DMS53 (cell line): Measurements from ENCODE around the gene TAOK1.

Source experiments
- DNase-seq: peaks from one replicate; lab custom pipeline; 2025; lab: John Stamatoyannopoulos, UW

TAOK1 gene

DNA sequence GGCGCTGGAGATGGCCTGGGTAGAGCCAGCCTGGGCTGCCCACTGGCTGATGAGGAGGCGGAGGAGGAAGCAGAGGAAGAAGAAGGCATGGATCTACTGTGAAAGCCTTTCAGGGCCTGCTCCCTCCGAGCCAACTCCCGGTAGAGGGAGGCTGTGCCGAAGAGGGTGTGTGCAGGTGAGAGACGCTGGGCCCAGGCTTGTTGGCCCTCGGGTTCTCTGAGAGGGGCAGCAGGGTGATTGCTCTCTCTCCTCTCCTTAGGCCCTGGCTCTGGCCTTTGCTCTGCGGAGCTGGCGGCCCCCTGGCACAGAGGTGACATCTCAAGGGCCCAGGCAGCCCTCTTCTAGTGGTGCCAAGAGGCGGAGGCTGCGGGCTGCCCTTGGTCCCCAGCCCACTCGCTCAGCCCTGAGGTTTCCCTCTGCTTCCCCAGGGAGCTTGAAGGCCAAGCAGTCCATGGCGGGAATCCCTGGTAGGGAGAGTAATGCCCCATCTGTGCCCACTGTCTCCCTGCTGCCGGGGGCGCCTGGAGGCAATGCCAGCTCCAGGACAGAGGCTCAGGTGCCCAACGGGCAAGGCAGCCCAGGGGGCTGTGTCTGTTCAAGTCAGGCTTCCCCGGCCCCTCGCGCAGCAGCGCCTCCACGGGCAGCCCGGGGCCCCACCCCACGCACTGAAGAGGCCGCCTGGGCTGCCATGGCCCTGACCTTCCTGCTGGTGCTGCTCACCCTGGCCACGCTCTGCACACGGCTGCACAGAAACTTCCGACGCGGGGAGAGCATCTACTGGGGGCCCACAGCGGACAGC is 181.9 kb downstream of the TAOK1 start:
- no peak for DNase-seq

DNA sequence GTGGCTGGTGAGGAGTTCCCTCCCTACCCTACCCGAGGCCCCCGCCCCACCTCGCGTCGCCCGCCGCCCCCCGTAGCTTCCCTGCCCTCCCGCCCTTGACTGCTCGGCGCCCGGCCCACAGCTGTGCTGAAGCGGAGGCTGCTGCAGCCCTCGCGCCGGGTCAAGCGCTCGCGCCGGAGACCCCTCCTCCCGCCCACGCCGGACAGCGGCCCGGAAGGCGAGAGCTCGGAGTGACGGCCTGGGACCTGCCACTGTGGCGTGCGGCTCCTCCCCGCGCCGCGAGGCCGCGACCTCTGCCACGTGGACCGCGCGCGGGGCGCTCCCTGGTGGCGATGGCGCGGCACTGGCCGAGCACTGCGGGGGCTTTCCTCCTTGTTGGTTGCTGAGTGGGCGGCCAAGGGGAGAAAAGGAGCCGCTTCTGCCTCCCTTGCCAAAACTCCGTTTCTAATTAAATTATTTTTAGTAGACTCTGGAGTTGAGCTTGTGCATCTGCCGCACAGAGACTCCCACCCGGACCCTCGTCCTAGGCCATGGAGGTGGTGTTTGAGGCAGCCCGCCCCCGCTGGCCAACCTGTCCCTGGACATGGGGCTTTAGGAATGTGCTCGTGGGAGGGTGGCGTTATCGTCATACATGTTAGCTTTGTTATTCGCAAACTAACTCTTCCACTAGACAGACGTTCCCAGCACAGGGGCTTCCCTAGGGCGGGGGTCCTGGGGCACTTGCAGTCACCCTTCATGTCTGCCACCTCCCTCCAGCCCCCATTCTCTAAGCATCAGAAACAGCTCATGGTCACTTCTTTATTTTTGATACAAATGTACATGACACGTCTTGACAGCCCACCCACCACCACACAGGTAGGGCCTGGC is 182.8 kb downstream of the TAOK1 start:
- no peak for DNase-seq

DNA sequence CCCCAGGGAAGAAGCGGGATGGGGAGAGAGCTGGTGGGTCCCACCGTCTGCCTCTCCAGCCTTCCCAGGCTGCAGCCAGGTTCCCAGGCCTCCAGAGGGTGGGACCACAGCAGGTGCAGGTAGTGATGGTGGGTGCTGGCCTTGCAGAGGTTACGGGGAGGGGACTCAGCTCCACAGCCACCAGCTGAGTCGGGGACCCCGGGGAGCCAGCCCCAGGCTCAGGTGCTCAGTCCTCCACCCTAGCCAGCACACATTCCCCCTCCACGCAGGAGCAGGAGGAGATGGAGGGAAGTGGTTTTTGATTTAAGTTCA is 183.4 kb downstream of the TAOK1 start:
- DNase-seq: no peak

GRCh38 chr17:29573871-29574731 is 183.9 kb downstream of the TAOK1 start:
- DNase-seq: no peak

DNA sequence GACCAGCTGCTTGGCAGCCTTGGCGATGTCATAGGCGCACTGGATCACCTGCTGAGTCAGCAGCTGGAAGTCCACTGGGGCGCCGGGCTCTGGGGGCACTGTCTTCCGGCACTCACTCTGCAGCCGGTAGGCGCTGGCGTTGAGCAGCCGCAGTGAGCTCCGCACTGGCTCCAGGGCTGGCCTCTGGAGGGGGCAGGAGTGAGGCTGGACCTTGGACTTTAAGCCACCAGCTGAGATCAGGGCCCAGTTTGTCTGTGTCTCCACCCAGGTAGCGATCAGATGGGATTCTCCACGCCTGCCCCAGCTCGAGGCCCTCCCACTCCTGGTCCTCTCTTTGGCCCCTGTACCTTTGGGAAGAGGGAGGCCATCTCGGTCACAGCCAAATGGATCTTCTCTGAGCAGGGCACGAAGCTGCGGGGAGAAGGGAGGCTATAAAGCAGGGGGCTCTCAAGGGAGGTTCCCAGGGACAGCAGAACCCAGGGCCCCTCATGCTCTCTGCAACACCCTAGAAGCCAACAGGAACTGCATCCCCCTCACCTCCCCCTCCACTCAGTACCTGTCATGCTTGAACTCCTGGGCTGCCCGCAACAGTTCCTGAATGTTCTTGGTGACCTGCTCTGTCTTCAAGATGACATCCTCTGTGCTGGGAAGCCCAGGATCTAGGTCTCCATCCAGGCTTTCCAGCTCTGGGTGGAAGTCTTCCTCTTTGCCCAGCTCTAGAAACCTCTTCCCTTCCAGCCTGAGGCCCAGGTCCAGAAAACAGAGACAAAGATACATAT is 184.8 kb downstream of the TAOK1 start:
- DNase-seq: peak; percentile 79

- no peak for DNase-seq
These were observed 185.5 kb downstream of the TAOK1 start for GRCh38 chr17:29575511-29576213.

DNA sequence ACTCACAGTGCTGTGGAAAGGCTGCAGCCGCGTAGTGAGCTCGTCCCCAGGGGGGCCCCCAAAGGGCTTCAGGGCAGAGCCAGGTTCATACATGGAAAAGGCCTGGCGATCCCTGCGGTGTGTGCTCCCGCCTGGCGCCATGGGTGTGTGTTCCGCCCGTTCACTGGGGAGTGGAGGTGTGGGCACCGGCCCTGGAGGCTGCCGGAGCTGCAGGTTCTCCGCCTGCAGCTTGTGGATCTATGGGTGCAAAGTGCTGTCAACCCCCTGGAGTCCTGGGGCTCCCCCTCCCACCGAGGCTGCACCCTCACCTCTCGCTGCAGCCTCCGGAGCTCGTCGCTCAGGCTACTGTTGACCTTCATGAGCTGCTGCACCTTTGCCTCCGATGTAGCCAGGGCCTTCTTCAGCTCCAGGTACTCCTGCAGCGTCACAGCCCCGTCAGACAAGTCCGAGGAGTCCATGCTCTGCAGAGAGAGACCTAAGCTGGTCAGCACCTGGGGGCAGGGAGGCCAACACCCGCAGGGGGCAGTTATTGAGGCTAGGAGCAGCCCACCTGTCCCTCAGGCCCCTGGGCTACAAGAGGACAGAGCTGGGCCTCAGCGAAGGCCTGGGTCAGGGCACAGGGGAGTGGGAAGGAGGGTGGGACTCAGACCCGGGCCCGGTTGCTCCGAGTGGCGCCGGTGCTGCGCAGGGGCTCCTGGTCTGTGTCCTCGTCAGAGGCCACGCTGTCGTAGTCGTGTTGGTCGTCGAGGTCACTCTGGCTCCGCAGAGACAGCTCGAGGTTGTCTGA is 186.2 kb downstream of the TAOK1 start:
- no peak for DNase-seq

GRCh38 chr17:29577001-29577370 is 186.8 kb downstream of the TAOK1 start:
- no peak for DNase-seq

GRCh38 chr17:29577385-29578211 is 187.4 kb downstream of the TAOK1 start:
- DNase-seq: no peak

GRCh38 chr17:29578626-29579485 is 188.7 kb downstream of the TAOK1 start:
- no peak for DNase-seq

- peak; percentile 90 for DNase-seq
These were observed 190.0 kb downstream of the TAOK1 start for GRCh38 chr17:29579866-29580771.

- DNase-seq: peak; percentile 29
These were observed 191.6 kb downstream of the TAOK1 start for GRCh38 chr17:29581583-29582253.

DNA sequence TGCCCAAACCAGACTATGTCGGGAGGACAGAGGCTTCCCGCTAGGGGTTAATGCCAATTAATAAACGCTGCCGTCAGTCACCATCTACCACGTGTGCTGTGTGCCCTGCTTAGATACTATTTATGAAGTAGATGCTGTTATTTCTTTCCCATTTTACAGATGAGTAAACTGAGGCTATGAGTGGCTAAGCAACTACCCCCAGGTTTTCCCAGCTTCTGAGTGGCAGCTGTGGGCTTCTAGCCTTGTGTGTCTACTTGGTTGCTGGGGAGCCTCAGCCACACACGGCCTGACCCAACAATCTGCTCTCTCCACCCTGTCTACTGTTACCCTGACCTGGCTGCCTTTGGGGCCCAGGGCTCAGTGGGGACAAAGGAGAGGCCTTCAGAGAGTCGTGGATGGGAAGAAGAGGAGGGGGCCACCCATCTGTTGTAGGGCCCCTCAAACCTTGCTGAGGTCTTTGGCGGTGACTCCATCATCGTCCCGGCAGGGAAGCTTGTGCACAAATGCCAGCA is 192.1 kb downstream of the TAOK1 start:
- DNase-seq: no peak

DNA sequence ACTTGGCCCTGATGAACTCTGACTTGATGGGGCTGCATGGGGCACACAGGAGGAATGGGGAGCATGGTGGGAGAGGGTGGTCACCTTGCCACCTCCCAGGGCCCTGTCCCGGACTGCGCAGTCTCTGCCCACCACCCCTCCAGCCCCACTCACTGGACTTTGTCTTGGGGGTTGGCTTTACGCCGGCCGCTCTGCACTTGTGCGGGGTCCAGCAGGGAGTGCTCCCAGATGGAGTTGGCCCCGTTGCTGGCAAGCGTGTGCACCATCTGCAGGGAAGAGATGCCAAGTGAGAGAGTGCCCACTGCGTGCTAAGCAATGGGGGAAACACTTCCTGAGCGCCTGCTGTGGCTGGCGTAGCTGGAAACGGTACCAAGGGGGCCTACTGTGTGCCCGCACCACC is 192.6 kb downstream of the TAOK1 start:
- no peak for DNase-seq

GRCh38 chr17:29583324-29584248 is 193.4 kb downstream of the TAOK1 start:
- no peak for DNase-seq
